Stimulated activated CD8-positive, alpha-beta memory T cell treated with anti-CD3 and anti-CD28 coated beads, Interleukin-7, amount 100 ng/mL, for 4 hours (primary cell): Measurements from ENCODE around the gene C15orf39.
"Not testable (repeated sequence)": the region's sequence is repeated elsewhere in the genome, so short reads cannot be mapped to it uniquely, and the experiment has no call there.

Experiments
- DNase-seq, 2 donors: peaks; one replicate each; pipeline ENCODE4 v3.0.0-alpha.2; 2020; ENCODE audit warnings: low read depth in 2 of 2

Gene C15orf39

DNA sequence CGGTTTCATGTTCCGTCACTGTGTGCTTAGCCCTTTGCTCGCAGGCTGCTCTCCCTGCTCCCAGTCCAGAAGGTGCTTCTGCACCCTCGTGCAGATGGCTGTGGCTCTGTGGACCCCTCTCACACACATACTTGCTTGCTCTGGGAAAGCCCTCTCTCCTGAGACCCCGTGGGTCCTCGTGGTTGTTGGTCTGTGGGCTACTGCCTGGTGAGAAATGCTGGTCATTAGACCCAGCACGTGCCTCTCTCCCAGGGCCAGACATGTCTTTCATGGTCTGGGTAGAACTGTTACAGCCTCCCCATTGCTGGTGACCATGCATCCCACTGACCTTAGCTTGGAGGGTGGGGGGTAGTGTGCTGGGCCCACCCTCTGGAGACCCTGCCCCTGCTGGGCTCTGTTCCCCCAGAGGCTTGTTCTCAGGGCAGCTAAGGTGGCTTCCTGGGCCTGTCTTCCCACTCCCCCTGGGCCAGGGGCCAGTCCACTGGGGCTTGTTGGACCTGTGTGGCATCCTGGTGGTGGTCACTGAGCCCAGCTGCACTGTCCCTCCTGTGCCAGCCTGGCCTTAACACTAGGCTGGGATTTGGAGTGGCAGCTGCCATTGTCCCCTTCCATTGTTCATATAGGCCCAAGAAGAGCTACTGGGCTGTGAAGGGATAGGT, 10.6 kb downstream of the C15orf39 start:
- DNase-seq: no peak

DNA sequence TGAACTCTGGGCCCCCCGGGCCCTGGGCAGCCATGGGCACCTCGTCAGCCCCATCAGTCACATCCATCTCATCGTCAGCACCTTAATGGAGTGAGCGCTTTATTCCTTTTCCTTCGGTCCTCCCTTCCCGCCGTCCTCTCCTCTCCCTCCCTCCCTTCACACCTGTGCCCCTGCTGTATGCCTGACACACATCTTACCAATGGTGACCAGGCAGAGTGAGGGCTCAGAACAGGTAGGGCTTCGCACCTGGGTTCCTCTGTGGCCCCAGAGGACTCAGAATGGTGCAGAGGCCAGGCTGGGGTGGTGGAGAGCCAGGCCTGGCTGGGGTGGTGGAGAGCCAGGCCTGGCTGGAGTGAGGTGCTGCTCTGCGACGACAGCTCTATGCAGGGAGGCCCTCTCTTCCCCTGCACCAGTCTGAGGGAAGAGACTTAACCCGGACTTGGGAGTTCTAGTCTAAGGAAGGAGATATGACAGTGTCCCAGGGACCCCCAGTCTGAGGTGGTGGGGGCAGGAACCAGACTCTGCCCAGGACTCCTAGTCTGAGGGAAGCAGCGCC, 11.6 kb downstream of the C15orf39 start:
- DNase-seq: no peak

DNA sequence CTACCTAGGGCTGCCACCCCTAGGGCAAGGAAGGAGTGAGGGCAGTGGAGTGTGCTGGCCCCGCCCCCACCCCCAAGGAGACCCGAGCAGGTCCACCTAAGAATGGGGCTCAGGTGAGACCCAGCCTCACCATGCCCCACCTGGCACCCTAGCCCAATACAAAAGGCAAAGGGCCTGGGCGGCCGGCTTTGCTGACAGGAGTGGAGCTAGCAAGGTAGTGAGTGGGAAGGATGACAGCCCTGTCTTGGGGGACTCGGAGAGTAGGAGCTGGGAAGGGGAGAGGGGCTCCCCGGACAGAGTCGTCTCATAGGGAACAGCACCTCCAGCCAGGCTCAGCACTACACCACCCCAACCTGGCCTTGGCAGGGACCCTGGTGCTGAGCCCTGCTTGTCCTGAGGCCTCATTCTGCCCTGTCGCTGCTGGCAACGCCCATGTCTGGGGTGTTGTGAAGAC, 12.1 kb downstream of the C15orf39 start:
- no peak for DNase-seq

DNA sequence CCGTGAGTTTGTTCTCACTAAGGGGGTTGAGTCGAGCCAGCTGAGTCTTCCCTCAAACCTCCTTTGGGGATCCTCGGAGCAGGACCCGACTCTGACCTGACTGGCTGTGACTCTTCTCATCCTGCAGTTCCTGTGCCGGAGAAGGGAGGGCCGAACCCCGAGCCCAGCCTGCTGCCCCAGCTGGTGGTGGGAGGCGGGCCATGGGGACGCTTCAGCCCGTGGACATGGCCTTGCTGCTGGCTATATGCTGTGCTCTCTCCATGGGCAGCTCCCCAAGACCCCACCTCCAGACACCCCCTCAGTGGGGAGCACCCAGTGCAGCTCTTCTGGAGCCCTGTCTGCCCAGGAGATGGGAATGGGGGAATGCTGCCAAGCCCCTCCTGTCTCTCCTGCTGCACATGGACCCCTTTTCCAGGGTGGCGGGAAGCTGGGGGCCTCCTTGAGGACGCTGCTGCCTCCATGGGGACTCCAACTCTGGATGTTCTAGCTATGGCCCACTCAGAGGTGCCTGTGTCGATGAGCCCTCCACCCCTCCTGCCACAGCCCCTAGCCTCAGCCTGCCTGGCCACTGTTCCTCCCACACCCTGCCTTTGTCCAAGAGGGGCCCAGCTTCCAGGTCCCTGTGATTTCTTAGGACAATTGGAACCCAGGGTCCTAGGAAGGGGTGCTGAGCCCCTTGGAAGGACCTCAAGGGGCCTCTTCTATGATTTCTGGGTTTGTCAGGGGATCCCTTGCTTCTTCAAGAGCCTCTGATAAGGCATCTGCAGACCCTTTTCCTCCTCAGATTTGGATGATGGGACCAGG, 12.8 kb downstream of the C15orf39 start:
- DNase-seq: no peak

DNA sequence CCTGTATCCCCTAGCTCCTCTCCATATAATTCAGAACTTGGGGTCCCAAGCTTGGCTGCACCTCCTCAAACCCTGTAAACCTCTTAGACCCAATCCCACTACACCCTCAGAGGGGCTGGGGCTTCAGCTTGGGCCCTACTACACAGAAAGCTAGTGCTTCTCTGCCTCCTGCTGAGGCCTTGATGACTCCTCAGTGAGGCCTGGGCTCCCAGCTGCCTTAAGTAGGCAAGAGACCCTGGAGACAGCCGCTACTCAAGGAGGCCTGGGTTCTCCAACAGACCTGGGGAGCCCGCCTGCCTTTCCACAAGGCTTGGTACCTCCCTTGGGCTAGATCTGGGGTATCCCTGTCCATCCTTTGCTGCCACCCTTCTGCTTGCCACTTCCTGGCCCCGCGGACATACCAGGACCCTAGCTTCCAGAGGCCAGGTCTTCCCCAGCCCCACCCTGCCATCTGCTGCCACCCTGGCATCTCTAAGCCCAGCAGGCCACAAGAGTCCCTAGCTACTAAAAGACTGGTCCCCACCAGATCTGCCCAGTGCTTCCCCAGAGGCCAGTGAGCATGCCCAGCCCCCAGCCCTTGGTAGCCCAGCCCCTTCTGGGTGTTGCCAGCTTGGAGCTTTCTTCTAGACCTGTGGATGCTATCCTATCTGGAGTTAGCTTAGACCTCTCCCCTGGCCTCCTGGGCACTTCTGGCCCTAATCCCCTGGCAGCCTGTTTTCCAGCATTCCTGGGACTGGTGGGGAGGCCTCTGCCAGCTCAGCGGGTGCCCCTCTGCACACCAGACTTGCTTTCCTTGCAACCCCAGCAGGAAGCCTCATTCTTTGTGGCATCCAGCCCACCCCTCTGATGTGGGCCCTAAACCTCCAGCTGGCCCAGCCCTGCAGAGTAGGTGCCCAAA, 13.7 kb downstream of the C15orf39 start:
- DNase-seq: no peak

DNA sequence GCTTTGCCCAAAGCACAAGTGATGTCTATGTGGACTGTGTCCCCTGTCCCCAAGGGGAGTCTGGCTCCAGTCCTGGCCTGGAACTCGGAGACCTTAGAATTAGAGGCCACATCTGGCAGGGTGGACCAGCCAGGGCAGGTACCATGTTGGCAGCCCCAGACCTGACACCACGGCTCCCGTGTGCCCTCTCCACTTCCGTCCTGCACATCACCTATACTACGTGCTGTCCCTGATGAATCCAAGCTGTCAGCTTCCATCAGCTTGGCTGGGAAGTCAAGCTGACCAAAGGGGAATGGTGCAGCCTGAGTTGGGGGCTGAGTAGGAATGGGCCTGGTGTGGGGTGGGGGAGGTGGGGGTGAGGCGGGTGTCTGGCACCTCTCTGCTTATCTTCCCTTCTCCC, 15.3 kb downstream of the C15orf39 start:
- no peak for DNase-seq

DNA sequence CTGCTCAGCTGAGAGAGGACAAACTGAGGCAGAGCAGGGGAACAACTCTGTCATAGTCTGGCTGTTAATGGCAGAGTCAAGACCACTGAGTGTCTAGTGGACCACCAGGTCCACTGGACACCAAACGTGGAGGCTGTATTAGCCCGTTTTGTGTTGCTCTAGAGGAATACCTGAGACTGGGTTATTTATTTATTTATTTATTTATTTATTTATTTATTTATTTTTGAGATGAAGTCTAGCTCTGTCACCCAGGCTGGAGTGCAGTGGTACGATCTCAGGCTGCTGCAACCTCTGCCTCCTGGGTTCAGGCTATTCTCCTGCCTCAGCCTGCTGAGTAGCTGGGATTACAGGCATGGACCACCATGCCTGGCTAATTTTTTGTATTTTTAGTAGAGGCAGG, 15.9 kb downstream of the C15orf39 start:
- DNase-seq: not testable (repeated sequence)

DNA sequence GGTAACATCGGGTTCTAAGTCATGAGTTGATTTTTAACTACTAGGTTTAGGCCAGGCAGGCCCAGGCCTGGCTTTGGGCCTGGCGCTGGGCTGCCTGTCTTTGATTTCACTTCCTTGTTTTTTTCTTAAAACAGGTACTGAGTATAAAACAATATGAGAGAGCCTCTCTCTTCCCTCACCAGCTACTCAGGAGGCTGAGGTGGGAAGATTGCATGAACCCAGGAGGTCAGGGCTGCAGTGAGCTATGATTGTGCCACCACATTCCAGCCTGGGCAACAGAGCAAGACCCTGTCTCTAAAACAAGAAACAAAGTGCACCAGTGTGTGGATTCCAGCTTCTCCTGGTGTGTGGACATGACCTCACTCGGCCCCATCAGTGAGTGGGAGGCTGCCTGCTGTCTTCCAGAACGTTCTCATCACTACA, 17.8 kb downstream of the C15orf39 start:
- DNase-seq: not testable (repeated sequence)

DNA sequence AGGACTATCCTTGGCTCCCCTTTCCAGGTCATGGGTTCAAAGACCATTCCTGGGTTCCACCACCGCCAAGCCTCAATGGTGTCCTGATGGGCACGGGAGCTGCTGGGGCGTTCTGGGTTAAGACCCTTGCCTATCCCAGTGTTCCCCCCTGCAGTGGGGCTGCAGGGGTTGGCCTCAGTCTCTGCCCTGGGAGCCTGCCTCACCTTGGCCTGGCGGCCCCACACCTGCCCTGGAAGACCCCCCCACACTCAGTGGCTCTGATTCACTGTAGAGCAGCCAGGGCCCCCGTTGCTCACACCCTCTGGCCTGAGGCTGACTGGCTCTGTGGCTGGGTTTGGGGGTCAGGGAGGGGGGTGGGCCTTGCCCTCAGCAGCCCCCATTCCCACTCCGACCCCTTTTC, 22.0 kb downstream of the C15orf39 start:
- DNase-seq: no peak

DNA sequence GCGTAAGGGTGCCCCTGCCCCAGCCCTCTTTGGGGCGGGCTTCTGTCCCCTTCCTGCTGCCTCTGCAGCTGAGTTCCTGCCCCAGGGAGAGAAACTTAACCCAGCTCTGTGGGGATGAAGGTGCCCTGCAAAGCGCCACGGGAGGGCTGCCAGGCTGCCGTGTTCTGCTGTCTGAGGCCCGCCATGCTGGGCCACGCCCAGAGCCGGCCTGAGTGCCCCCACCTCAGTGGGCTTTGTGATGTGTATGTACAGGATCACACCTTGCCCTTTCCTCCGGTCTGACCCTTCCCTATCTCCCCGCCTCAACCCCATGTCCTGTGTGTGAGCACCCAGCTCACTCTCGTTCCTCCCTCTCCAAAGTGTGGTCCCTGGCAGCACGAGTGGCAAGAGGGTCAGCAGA, 22.6 kb downstream of the C15orf39 start:
- no peak for DNase-seq

DNA sequence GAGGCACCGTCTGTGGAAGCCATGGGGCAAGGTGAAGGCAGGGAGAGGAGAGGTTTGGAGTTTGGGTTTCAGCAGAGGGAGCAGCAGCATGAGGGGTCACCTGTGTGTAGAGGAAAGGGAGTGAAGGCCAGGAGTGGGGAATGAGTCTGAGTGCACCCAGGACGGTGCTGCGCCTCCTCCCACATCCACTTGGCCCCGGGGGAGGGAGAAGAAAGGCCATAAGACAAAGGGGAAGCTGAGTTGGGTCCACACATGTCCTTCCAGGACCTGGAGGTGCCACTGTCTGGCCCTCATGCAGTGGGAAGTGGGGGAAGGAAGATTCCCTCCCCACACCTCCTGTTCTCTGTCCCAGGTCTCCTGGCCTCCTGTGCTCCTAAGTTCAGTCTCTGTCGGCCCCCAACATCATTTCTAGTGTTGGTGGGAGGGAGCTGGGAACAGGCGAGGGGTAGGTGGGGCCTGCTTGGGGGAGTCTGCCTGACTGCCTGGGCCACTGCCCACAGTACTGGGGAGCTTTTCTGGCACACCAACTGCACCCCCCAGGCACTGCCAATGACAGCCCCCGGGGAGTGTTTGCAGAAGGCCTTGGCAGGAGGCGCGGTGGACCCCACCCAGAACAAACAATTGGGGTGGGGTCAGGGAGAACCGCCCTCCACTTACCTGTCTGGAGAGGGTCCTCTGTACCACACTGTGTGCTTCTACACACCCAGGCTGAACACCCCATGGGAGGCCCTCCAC, 23.6 kb downstream of the C15orf39 start:
- DNase-seq: not testable (repeated sequence)

DNA sequence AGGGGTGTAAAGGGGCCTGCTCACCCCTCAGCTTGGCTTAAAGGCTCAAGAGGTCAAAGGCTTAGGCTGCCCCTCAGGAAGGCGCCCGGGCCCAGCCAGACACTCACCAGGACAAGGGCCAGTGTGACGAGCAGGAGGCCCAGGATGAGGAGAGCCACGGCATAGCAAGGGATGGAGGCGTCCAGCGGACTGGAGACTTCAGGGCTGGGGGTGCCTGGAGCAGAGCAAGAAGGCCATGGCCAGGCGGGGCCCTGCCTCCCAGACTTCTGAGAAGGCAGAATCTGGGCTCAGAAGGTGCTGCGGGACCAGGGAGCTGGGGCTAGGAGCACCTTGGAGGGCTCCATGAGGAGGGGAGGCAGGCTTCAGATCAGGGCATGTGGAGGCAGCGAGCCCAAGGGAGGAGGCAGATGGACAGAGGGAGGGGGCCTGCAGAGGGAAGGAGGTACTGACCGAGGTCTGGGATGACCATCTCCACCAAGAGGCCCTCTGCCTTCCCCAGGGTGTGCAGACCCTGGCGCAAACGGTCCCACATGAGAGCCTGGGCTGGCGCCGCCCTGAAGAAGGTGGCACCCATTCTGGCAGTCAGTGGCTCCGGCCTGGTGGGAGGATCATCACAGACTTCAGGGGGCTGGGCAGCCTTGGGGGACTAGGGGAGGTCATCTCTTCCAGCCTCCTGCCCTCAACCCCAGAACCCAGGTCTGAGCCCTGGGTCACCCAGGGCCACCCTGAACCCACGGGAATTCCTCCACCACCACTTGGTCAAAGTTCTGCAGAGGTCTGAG, 24.5 kb downstream of the C15orf39 start:
- DNase-seq: no peak

DNA sequence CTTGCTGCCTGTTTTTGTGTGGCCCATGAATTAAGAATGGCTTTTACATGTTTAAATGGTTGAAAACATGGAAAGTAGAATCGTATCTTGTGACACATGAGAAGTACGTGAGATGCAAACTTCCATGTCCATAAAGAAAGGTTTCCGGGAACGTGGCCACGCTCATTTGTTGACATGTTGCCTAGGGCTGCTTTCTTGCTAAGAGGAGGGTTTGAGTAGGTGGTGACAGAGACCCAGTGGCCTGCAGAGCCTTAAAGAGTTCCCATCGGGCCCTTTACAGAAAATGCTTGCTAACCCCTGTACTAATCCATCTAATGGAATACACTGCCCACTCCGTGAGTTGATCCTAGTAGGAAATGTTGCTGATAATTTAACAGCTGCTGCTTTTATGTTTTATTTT, 25.4 kb downstream of the C15orf39 start:
- not testable (repeated sequence) for DNase-seq

DNA sequence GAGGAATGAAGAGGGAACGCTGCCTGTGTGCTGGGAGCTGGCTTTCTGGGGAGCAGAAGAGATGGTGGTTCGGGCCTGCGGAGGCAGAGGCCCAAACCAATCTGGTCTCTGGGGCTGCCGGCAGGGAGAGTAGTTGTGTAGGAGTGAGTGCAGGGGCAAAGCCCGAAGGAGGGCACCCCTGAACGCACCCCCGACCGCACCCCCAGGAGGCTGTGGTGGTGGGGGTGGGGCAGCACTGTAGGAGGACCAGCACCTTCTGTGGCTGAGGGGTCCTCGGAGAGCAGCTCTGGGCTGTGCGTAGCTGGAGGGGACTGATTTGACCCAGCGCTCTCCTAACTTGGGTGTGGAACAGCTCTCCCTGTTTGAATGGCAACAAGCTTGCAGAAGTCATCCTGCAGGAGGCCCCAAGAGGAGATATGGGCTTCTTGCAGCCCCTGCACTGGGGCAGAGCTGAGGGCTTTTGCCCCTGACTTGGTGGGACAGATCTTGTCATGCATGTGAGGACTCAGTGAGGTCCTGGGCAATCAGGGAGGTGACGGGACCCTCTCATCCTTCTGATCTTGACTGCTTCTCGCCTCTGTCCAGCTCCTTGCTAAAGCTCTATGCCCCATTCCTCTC, 26.1 kb downstream of the C15orf39 start:
- DNase-seq: no peak

DNA sequence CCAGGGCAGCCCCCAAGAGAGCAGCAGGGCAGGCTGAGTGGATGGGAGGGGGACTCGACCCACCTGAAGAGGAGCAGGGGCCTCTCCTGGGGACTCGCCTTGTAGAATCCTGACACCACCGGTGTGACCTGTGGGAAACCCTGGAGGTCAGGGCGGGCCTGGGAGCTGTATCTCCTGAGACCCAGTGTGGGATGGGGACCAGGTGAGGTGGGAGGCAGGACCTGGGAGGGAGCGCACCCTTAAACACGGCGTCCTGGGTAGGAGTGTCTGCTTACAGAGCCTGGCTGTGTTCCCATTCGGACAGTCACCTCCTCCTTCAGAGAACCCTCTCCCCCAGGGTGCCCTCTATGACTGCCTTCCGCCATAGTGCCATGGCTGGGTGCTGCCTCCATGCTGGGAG, 27.1 kb downstream of the C15orf39 start:
- no peak for DNase-seq

DNA sequence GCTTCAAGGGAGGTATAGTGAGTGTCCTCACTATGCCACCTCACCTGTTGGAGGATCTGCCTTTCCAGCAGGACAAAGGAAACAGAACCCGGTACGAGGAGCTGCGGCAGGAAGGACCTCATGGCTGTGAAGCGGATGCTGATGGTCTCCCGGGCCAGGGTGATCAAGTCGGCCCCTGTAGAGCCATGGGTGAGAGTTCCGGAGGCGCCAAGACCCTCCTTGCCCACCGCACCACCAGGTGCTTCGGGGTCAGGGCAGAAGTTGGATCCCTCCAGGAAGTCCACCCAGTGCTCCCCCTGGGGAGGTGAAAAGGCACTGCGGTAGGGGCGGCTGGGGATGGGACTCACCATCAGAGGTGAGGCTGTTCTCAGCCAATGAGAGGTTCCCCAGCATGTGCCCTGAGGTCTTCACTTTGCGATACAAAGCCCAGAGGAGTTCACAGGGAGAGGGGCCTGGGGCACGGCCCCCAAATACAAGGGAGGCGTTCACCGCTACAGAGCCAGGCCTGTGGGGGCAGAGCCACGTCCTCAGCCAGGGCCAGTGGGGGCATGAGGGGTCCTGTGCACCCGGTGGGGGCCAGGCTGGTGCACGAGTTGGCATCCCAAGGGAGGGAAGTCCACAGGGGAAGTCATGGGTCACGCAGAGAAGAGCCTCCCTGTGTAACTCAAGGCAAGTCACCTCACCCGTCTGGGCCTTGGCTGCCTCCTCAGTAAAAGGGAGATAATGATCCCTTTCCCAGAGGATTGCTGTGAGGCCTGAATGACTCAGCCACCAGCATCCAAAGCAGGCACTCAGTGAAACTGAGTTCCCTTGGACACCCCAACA, 27.7 kb downstream of the C15orf39 start:
- DNase-seq: no peak

DNA sequence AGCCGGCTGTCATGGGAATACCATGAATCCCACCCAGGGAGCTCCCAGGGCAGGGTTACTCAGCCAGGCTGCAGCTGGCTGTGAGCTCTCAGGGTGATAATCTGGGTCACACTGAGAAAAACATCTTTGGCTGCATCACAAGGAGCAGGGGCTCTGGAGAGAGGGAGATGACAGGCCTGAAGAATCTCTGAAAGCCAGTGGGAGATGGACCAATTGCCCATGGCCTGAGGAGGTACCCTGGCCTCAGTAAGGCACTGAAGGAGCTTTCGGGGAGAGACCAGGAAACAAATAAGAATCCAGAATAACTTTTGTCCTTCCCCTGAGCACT, 28.3 kb downstream of the C15orf39 start:
- no peak for DNase-seq

DNA sequence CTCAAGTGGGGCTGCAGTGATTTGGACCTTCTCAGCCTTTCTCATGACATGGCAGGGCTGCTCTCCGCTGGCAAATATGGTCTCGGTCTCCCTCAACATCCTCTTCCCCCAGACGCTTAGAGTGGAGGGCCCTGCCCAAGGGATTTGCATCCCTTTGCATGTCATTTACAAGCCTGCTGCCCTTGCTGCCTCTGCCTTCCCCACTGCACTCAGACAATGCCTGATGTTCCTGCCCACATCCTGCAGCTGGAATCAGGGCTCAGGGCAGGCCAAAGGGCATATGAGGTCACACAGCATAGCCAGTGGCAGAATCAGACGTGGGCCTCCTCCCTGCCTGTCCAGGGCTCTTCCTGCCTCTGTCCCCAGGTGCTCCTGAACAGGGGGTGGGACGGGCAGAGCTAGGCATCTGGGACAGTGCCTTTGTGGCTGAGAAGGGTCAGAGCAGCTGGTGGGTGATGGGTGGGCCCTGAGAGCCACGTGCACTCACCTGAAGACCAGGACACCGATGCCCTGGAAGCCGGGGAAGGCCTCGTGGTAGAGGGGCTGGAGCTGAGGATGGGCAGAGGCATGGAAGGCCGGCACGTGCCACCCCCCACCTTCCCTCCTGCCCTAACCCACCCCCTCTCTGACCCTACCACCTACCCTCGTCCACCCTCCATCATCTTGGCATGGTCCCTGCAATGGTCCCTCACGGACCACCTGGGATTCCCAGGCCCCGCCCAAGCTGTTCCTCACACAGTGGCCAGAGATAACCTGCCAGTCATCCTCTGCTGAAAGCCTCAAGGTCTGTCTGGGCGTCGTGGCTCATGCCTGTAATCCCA, 29.1 kb downstream of the C15orf39 start:
- no peak for DNase-seq
